SK-N-SH treated with all-trans-retinoic acid at 6 μM for 48 hours (cell line): Measurements from ENCODE around the gene CCSER1.

Experiments used
- ATAC-seq: fragments of 200-7000 bp; cut with Tn5 transposase; 3 replicates; pipeline ENCODE4 v1.9.1; 2020; ENCODE audit warnings: mild to moderate bottlenecking, moderate library complexity
- ARNTL ChIP-seq: fragments of 450-650 bp; formaldehyde crosslinking; IDR thresholded peaks from 2 replicates; pipeline ENCODE4 v1.5.0; 2020; ENCODE audit warnings: low read depth, mild to moderate bottlenecking, moderate library complexity, borderline replicate concordance
- CREB5 ChIP-seq: fragments of 250-450 bp; sonication (Bioruptor Pico); IDR thresholded peaks from 2 replicates; pipeline ENCODE4 v1.5.1; 2020; ENCODE audit warnings: low read depth, mild to moderate bottlenecking, moderate library complexity
- CSRNP3 ChIP-seq: fragments of 250-450 bp; sonication (Bioruptor Pico); IDR thresholded peaks from 2 replicates; pipeline ENCODE4 v1.5.1; 2021; ENCODE audit warnings: mild to moderate bottlenecking, moderate library complexity
- ISL1 ChIP-seq: fragments of 250-450 bp; sonication (Bioruptor Pico); IDR thresholded peaks from 2 replicates; pipeline ENCODE4 v2.1.2; 2022; ENCODE audit warnings: mild to moderate bottlenecking, moderate library complexity
- OSR1 ChIP-seq: fragments of 250-450 bp; sonication (Bioruptor Pico); IDR thresholded peaks from 2 replicates; pipeline ENCODE4 v1.8.0; 2022; ENCODE audit warnings: moderate library complexity, mild to moderate bottlenecking, inconsistent platforms
- PATZ1 ChIP-seq: fragments of 250-450 bp; sonication (Bioruptor Pico); IDR thresholded peaks from 2 replicates; pipeline ENCODE4 v1.8.0; 2020; ENCODE audit warnings: mild to moderate bottlenecking, moderate library complexity, borderline replicate concordance
- POU6F1 ChIP-seq: fragments of 250-450 bp; sonication (Bioruptor Pico); IDR thresholded peaks from 2 replicates; pipeline ENCODE4 v1.8.0; 2021; ENCODE audit warnings: low read depth, mild to moderate bottlenecking, moderate library complexity, borderline replicate concordance
- PPARA ChIP-seq: fragments of 250-450 bp; sonication (Bioruptor Pico); IDR thresholded peaks from 2 replicates; pipeline ENCODE4 v1.5.0; 2020; ENCODE audit warnings: mild to moderate bottlenecking, borderline replicate concordance
- SNAI2 ChIP-seq: fragments of 250-450 bp; sonication (Bioruptor Pico); IDR thresholded peaks from 2 replicates; pipeline ENCODE4 v1.5.0; 2020; ENCODE audit warnings: mild to moderate bottlenecking, moderate library complexity
- TCF4 ChIP-seq: fragments of 250-450 bp; sonication (Bioruptor Pico); IDR thresholded peaks from 2 replicates; pipeline ENCODE4 v1.8.0; 2021; ENCODE audit warnings: mild to moderate bottlenecking, moderate library complexity, borderline replicate concordance
- TOX ChIP-seq: fragments of 250-450 bp; sonication (Bioruptor Pico); IDR thresholded peaks from 2 replicates; pipeline ENCODE4 v1.8.0; 2021; ENCODE audit warnings: mild to moderate bottlenecking, moderate library complexity, borderline replicate concordance
- TSHZ2 ChIP-seq: fragments of 250-450 bp; sonication (Bioruptor Pico); IDR thresholded peaks from 2 replicates; pipeline ENCODE4 v1.5.0; 2020; ENCODE audit warnings: mild to moderate bottlenecking, moderate library complexity
- ZC3H10 ChIP-seq: fragments of 250-450 bp; sonication (Bioruptor Pico); IDR thresholded peaks from 2 replicates; pipeline ENCODE4 v1.5.1; 2021; ENCODE audit warnings: mild to moderate bottlenecking, moderate library complexity
- ZFP3 ChIP-seq: fragments of 250-450 bp; sonication (Bioruptor Pico); IDR thresholded peaks from 2 replicates; pipeline ENCODE4 v1.5.0; 2020; ENCODE audit warnings: mild to moderate bottlenecking, moderate library complexity
- ZNF565 ChIP-seq: fragments of 450-650 bp; formaldehyde crosslinking; conservative IDR thresholded peaks from 2 replicates; pipeline ENCODE4 v1.5.0; 2020; ENCODE audit warnings: low read depth, mild to moderate bottlenecking, moderate library complexity
- ZNF70 ChIP-seq: fragments of 450-650 bp; formaldehyde crosslinking; IDR thresholded peaks from 2 replicates; pipeline ENCODE4 v1.5.0; 2020; ENCODE audit warnings: mild to moderate bottlenecking, moderate library complexity
- ZNF8 ChIP-seq: fragments of 450-650 bp; formaldehyde crosslinking; IDR thresholded peaks from 2 replicates; pipeline ENCODE4 v1.5.0; 2020; ENCODE audit warnings: mild to moderate bottlenecking, moderate library complexity

Gene CCSER1

GRCh38 chr4:90162566-90162965, 35.4 kb downstream of the CCSER1 start:
- no peak for TF ChIP-seq CSRNP3 (CRISPR knock-in tag)
- no peak for ATAC-seq

- no peak for ATAC-seq
- no peak for TF ChIP-seq ZNF70 (CRISPR knock-in tag)
- TF ChIP-seq POU6F1: no peak
- TF ChIP-seq ZC3H10: no peak
- no peak for TF ChIP-seq TSHZ2
- no peak for TF ChIP-seq PATZ1 (CRISPR knock-in tag)
- no peak for TF ChIP-seq ZNF8 (CRISPR knock-in tag)
- no peak for TF ChIP-seq CSRNP3 (CRISPR knock-in tag)
- TF ChIP-seq ISL1 (CRISPR knock-in tag): no peak
- no peak for TF ChIP-seq ZFP3 (CRISPR knock-in tag)
- TF ChIP-seq TCF4 (CRISPR knock-in tag): no peak
- no peak for TF ChIP-seq SNAI2
- no peak for TF ChIP-seq PPARA (CRISPR knock-in tag)
Observed at GRCh38 chr4:90163872-90164271, 36.7 kb downstream of the CCSER1 start.

- no peak for ATAC-seq
- TF ChIP-seq ZNF8 (CRISPR knock-in tag) (no peak), ISL1 (CRISPR knock-in tag) (no peak), CREB5 (CRISPR knock-in tag) (no peak), TOX (CRISPR knock-in tag) (no peak), OSR1 (CRISPR knock-in tag) (no peak), CSRNP3 (CRISPR knock-in tag) (no peak), TCF4 (CRISPR knock-in tag) (no peak), ZNF565 (CRISPR knock-in tag) (no peak), ZNF70 (CRISPR knock-in tag) (no peak), ZFP3 (CRISPR knock-in tag) (no peak), SNAI2 (no peak), ARNTL (CRISPR knock-in tag) (no peak)
Observed at GRCh38 chr4:90165883-90166282, 38.7 kb downstream of the CCSER1 start.
